ENCODE results near the gene BMPER. TPM values are rescaled to one million over a fixed set of nuclear protein-coding genes. Genes with fewer than 3 reads are reported as not detected.
A peak's percentile ranks its signal among the peaks of the same experiment; 100 is the strongest.

Gene BMPER
- total and polyA plus RNA-seq, 2 donors (not counting 1 experiment from before 2014, with no cell fraction given): 12.2 to 15.9 TPM

DNA sequence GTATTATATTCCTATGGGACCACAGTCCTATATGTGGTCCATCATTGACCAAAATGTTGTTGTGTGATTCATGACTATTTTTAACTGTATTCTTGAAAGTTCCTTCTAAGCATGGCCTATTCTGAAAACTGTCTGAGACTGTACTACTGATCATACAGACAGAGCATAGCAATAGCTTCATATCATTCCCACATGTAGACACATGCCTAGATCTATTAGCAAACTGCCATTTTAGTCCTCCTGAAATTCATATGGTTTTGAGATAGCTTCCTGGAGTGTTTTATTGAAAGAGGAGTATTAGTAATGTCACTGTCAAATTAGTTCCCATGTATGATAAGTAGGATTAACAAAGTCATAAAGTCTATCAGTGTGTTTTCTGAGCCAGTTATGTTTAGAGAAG is 157.5 kb downstream of the BMPER start:
- Histone ChIP-seq H3K27ac (ENCODE audit: insufficient read depth, low read length) (no peak overlapping the region), H3K36me3 (ENCODE audit: control insufficient read depth, insufficient read depth, low read length) (no peaks in the 10 kb centered on the region), H2AFZ (ENCODE audit: low read length) (no peak overlapping the region), H4K20me1 (ENCODE audit: control insufficient read depth, extremely low read depth, insufficient read depth, low read length) (no peaks in the 10 kb centered on the region), H3K9ac (ENCODE audit: insufficient read depth, low read length) (no peak overlapping the region), H3K4me3 (replicated peaks in 1 of 4; ENCODE audit: control extremely low read depth in 1 of 4, insufficient read depth in 1 of 4, low read depth in 3 of 4, low read length in 4 of 4) (no peak overlapping the region), H3K4me1 (ENCODE audit: control insufficient read depth, extremely low read depth, insufficient read depth, low read length) (peaks cover 13% of the 10 kb centered on the region), H3K27me3 (ENCODE audit: control insufficient read depth, insufficient read depth, low read length) (no peaks in the 10 kb centered on the region), H3K9me3 (ENCODE audit: control insufficient read depth, insufficient read depth, low read depth, low read length) (no peaks in the 10 kb centered on the region), H3K79me2 (ENCODE audit: control insufficient read depth, insufficient read depth, low read length) (no peaks in the 10 kb centered on the region), H3K4me2 (ENCODE audit: extremely low read depth, insufficient read depth, low read length) (no peak overlapping the region)
- TF ChIP-seq, protein P1, sequence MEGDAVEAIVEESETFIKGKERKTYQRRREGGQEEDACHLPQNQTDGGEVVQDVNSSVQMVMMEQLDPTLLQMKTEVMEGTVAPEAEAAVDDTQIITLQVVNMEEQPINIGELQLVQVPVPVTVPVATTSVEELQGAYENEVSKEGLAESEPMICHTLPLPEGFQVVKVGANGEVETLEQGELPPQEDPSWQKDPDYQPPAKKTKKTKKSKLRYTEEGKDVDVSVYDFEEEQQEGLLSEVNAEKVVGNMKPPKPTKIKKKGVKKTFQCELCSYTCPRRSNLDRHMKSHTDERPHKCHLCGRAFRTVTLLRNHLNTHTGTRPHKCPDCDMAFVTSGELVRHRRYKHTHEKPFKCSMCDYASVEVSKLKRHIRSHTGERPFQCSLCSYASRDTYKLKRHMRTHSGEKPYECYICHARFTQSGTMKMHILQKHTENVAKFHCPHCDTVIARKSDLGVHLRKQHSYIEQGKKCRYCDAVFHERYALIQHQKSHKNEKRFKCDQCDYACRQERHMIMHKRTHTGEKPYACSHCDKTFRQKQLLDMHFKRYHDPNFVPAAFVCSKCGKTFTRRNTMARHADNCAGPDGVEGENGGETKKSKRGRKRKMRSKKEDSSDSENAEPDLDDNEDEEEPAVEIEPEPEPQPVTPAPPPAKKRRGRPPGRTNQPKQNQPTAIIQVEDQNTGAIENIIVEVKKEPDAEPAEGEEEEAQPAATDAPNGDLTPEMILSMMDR (conservative IDR thresholded peaks at IDR 0.05 in 1 of 2, IDR thresholded peaks at IDR 0.05 in 1 of 2; ENCODE audit: low read depth in 1 of 2, low read length in 2 of 2): no peak
- no peak for TF ChIP-seq EZH2 (IDR thresholded peaks at IDR 0.05; ENCODE audit: low read length, missing control alignments)
- no peak for DNase-seq (ENCODE audit: low read depth in 2 of 2)

DNA sequence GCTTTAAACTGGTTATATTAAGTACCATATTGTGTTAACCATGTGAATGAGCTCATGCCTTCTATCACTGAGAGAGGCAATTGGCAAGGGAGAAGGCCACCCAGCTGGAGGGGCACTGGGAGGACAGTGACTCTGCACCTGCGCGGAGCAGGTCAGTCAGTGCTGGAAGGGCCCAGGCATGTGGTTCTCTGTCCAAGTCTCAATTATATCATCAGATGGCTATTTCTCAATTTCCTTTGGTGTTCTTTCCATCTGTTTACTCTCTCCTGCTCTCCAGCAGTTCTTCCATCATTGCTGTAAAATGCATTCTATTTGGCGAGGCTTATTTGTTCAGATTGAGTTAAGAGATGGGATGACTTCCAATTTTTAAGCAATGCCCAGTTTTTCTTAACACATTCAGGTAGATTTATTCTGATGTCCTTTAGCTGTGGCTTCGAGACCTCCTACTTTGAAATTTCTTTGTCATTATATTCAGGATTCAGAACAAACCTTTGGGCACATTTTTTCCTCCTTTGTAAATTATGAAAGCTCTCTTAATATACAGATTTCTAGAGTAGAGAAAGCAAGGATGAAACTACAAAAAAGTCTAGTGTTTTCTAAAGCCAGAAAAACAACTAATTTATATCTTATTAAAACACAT is 159.3 kb downstream of the BMPER start:
- no peak overlapping the region for H3K4me3 ChIP-seq (replicated peaks in 1 of 4; ENCODE audit: control extremely low read depth in 1 of 4, insufficient read depth in 1 of 4, low read depth in 3 of 4, low read length in 4 of 4)
- no peaks in the 10 kb centered on the region for H3K36me3 ChIP-seq (ENCODE audit: control insufficient read depth, insufficient read depth, low read length)
- H4K20me1 ChIP-seq (ENCODE audit: control insufficient read depth, extremely low read depth, insufficient read depth, low read length): no peaks in the 10 kb centered on the region
- no peak overlapping the region for H2AFZ ChIP-seq (ENCODE audit: low read length)
- no peak overlapping the region for H3K27ac ChIP-seq (ENCODE audit: insufficient read depth, low read length)
- H3K4me1 ChIP-seq (ENCODE audit: control insufficient read depth, extremely low read depth, insufficient read depth, low read length): peaks cover 13% of the 10 kb centered on the region
- peak; percentile 54 to 68 for DNase-seq (ENCODE audit: low read depth in 2 of 2)
- no peaks in the 10 kb centered on the region for H3K27me3 ChIP-seq (ENCODE audit: control insufficient read depth, insufficient read depth, low read length)
- no peaks in the 10 kb centered on the region for H3K79me2 ChIP-seq (ENCODE audit: control insufficient read depth, insufficient read depth, low read length)
- H3K4me2 ChIP-seq (ENCODE audit: extremely low read depth, insufficient read depth, low read length): no peak overlapping the region
- no peak overlapping the region for H3K9ac ChIP-seq (ENCODE audit: insufficient read depth, low read length)
- TF ChIP-seq, protein P1 (conservative IDR thresholded peaks at IDR 0.05 in 1 of 2, IDR thresholded peaks at IDR 0.05 in 1 of 2; ENCODE audit: low read depth in 1 of 2, low read length in 2 of 2): no peak
- TF ChIP-seq EZH2 (IDR thresholded peaks at IDR 0.05; ENCODE audit: low read length, missing control alignments): no peak
- H3K9me3 ChIP-seq (ENCODE audit: control insufficient read depth, insufficient read depth, low read depth, low read length): no peaks in the 10 kb centered on the region

DNA sequence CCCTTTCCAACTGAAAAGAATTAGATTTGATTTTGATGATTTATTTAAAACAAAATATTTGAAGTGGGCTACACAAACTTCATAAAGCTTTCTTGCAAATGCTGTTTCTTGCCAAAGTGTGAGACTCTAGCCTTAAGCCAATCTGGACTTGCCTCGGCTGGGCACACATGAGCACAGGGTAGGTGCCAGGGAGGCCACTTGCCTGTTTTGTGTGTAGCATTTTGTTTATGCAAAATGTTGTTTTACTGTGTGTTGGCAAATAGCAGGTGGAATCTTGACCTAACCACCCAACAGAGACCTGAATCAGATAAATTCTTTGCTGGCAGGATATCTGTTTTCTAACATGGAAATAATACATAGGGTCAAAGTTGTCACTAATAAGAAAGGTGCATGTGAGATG is 161.1 kb downstream of the BMPER start:
- H3K4me3 ChIP-seq (replicated peaks in 1 of 4; ENCODE audit: control extremely low read depth in 1 of 4, insufficient read depth in 1 of 4, low read depth in 3 of 4, low read length in 4 of 4): no peak overlapping the region
- H2AFZ ChIP-seq (ENCODE audit: low read length): no peak overlapping the region
- H3K27ac ChIP-seq (ENCODE audit: insufficient read depth, low read length): no peak overlapping the region
- H3K27me3 ChIP-seq (ENCODE audit: control insufficient read depth, insufficient read depth, low read length): no peaks in the 10 kb centered on the region
- TF ChIP-seq EZH2 (IDR thresholded peaks at IDR 0.05; ENCODE audit: low read length, missing control alignments): no peak
- TF ChIP-seq, protein P1 (conservative IDR thresholded peaks at IDR 0.05 in 1 of 2, IDR thresholded peaks at IDR 0.05 in 1 of 2; ENCODE audit: low read depth in 1 of 2, low read length in 2 of 2): no peak
- H3K9me3 ChIP-seq (ENCODE audit: control insufficient read depth, insufficient read depth, low read depth, low read length): no peaks in the 10 kb centered on the region
- no peaks in the 10 kb centered on the region for H3K79me2 ChIP-seq (ENCODE audit: control insufficient read depth, insufficient read depth, low read length)
- H3K4me2 ChIP-seq (ENCODE audit: extremely low read depth, insufficient read depth, low read length): no peak overlapping the region
- no peaks in the 10 kb centered on the region for H4K20me1 ChIP-seq (ENCODE audit: control insufficient read depth, extremely low read depth, insufficient read depth, low read length)
- DNase-seq (ENCODE audit: low read depth in 2 of 2): no peak
- peaks cover 9% of the 10 kb centered on the region for H3K4me1 ChIP-seq (ENCODE audit: control insufficient read depth, extremely low read depth, insufficient read depth, low read length)
- H3K9ac ChIP-seq (ENCODE audit: insufficient read depth, low read length): no peak overlapping the region
- H3K36me3 ChIP-seq (ENCODE audit: control insufficient read depth, insufficient read depth, low read length): no peaks in the 10 kb centered on the region
